ENCODE measurements around the gene FSTL3. TPM values are rescaled to one million over a fixed set of nuclear protein-coding genes. Genes with fewer than 3 reads are reported as not detected.

The FSTL3 gene
- 22.8 and 81.7 TPM in 2 replicates for total RNA-seq (ENCODE audit: low replicate concordance)

DNA sequence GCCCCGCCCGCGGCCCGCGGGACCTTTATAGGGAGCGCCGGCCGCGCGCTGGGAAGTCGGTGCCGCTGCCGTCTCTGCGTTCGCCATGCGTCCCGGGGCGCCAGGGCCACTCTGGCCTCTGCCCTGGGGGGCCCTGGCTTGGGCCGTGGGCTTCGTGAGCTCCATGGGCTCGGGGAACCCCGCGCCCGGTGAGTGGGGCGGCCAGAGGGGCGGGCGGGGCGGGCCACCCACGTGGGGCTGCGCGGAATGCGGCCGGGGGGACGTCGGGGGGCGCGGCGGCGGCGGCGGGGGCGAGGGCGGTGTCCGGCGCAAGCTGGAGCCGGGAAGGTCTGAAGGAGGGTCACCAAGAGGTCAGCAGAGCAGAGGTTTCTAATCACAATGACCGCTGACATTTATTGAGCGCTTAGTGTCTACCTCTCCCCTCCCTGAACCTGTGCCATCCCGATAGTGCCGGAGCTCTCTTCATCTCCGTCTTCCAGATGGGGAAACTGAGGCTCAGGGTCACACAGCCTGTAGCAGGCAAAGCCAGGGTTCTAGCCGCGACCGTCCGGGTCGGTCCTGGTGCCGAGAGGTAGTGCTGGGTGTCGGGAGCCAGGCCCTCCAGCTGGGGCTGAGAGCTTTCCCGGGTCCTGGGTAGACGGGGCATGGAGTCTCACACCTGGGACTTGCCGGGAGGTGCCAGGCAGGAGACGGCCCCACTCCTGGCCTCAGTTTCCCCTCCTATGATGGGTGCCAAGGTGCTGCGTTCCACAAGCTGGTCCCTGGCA lies at the start of gene FSTL3:
Gene FSTL3 (plus strand): TSS at position 54 of the 767 bp plus-strand sequence. CDS start 32 bp downstream, at position 86.

GRCh38 chr19:633068-633785 lies 43.0 kb upstream of the FSTL3 start, which contains the start of gene POLRMT:
Gene POLRMT (minus strand): TSS chr19:633537. CDS start chr19:633512, 25 bp downstream.

GRCh38 chr19:639253-640160 lies 36.7 kb upstream of the FSTL3 start, which contains the start of gene FGF22:
Gene FGF22 (plus strand): TSS chr19:639879. CDS start chr19:639926, 47 bp downstream.

GRCh38 chr19:662962-663681 lies 13.1 kb upstream of the FSTL3 start, which contains the start of gene RNF126:
Gene RNF126 (minus strand): TSS chr19:663214. CDS start chr19:663121, 93 bp downstream.

GRCh38 chr19:695352-695949 lies 19.3 kb downstream of the FSTL3 start, which contains the start of gene PRSS57:
Gene PRSS57 (minus strand): TSS chr19:695452. CDS start chr19:695430, 22 bp downstream.

DNA sequence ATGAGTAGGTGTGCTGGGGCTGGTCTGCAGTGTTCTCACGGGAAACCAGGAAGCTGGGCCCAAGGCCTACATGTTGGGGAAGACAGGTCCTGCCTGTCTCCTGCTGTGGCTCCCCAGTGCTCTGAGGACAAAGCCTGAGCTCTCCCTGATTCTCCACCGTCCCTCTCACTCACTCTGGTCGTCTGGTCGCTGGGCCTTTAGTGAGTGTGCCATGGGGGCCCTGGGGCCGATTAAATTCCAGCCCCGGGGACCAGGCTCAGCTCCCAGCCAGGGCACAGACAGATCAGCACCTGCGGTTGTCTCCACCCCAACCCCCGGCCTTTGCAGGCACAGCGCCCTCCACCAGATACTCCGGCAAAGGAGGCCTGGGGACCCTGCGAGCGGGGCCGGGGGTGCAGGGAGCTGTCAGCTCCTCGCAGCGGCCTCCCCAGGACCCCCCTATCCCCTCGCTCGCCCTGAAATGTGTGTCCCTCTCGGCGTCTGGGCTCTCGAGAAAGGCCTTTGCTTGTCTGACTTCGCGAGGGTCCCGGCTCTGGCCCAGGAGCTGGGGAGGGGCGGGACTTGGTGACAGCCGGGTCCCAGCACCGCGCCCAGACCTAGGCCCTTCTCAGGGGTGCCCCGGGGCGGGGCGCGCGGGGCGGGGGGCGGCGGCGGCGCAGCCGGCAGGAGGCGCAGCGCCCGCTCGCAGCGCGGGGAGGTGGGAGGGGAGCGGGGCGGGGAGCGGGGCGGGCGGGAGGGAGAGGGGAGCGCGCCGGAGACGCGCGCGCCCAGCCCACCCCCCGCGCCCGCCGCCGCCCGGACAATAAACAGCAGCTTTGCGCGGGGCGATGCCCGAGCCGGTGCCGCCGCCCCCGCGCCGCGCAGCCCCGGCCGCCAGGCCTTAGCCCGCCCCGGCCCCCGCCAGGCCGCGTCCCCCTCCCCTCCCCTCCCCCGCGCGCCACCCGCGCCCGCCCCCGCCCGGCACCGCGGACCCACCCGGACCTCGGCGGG lies 32.3 kb downstream of the FSTL3 start, which contains the start of gene PALM:
Gene PALM (plus strand): TSS at position 782 of the 990 bp plus-strand sequence. CDS start 212 bp downstream, outside the sequence.

Other genes with a start within 250 kb of the FSTL3 start
- gene SHC2, start 215.4 kb upstream of the FSTL3 start, total RNA-seq (ENCODE audit: low replicate concordance), result 0.08 and 4.1 TPM in 2 replicates
- not detected in 2 replicates for gene MADCAM1, start 179.9 kb upstream of the FSTL3 start, total RNA-seq (ENCODE audit: low replicate concordance)
- gene TPGS1, start 168.9 kb upstream of the FSTL3 start, total RNA-seq (ENCODE audit: low replicate concordance), result 13.9 and 23.9 TPM in 2 replicates
- gene CDC34, start 144.6 kb upstream of the FSTL3 start, total RNA-seq (ENCODE audit: low replicate concordance), result 81.4 and 83.4 TPM in 2 replicates
- 0.08 TPM in 1 of 2 replicates, not detected in the other for gene GZMM, start 132.3 kb upstream of the FSTL3 start, total RNA-seq (ENCODE audit: low replicate concordance)
- 284 and 347 TPM in 2 replicates for gene BSG, start 103.8 kb upstream of the FSTL3 start, total RNA-seq (ENCODE audit: low replicate concordance)
- 0.30 and 1.2 TPM in 2 replicates for gene HCN2, start 86.5 kb upstream of the FSTL3 start, total RNA-seq (ENCODE audit: low replicate concordance)
- gene POLRMT, start 42.9 kb upstream of the FSTL3 start, total RNA-seq (ENCODE audit: low replicate concordance), result 16.6 and 19.8 TPM in 2 replicates
- gene FGF22, start 36.5 kb upstream of the FSTL3 start, total RNA-seq (ENCODE audit: low replicate concordance), result not detected in 2 replicates
- gene RNF126, start 13.2 kb upstream of the FSTL3 start, total RNA-seq (ENCODE audit: low replicate concordance), result 6.2 and 24.2 TPM in 2 replicates
- gene PRSS57, start 19.1 kb downstream of the FSTL3 start, total RNA-seq (ENCODE audit: low replicate concordance), result not detected in 2 replicates
- gene PALM, start 32.5 kb downstream of the FSTL3 start, total RNA-seq (ENCODE audit: low replicate concordance), result 6.0 and 26.7 TPM in 2 replicates
- gene MISP, start 74.7 kb downstream of the FSTL3 start, total RNA-seq (ENCODE audit: low replicate concordance), result under 0.01 TPM in 1 of 2 replicates, not detected in the other
- gene PTBP1, start 121.1 kb downstream of the FSTL3 start, total RNA-seq (ENCODE audit: low replicate concordance), result 77.1 and 91.9 TPM in 2 replicates
- 0.15 and 1.2 TPM in 2 replicates for gene PLPPR3, start 145.6 kb downstream of the FSTL3 start, total RNA-seq (ENCODE audit: low replicate concordance)
- not detected in 2 replicates for gene AZU1, start 151.4 kb downstream of the FSTL3 start, total RNA-seq (ENCODE audit: low replicate concordance)
- gene PRTN3, start 164.6 kb downstream of the FSTL3 start, total RNA-seq (ENCODE audit: low replicate concordance), result not detected in 2 replicates
- 0.15 TPM in 1 of 2 replicates, not detected in the other for gene ELANE, start 175.9 kb downstream of the FSTL3 start, total RNA-seq (ENCODE audit: low replicate concordance)
- gene CFD, start 183.3 kb downstream of the FSTL3 start, total RNA-seq (ENCODE audit: low replicate concordance), result 0.83 and 156 TPM in 2 replicates
- gene MED16, start 216.8 kb downstream of the FSTL3 start, total RNA-seq (ENCODE audit: low replicate concordance), result 23.5 and 33.1 TPM in 2 replicates
- not detected in 2 replicates for gene RNU6-9, start 217.1 kb downstream of the FSTL3 start, total RNA-seq (ENCODE audit: low replicate concordance)
- 6.8 and 24.8 TPM in 2 replicates for gene R3HDM4, start 236.8 kb downstream of the FSTL3 start, total RNA-seq (ENCODE audit: low replicate concordance)
- gene KISS1R, start 240.9 kb downstream of the FSTL3 start, total RNA-seq (ENCODE audit: low replicate concordance), result not detected in 2 replicates
- 7.6 and 15.2 TPM in 2 replicates for gene ARID3A, start 249.6 kb downstream of the FSTL3 start, total RNA-seq (ENCODE audit: low replicate concordance)